NCI-H524 (cell line): ENCODE results near the gene GAGE12E.
"Not testable (repeated sequence)": the region's sequence is repeated elsewhere in the genome, so short reads cannot be mapped to it uniquely, and the experiment has no call there.

Experiments
- DNase-seq, 2 experiments: peaks; one replicate each; lab custom pipeline; 2025; lab: John Stamatoyannopoulos, UW

The GAGE12E gene, protein sequence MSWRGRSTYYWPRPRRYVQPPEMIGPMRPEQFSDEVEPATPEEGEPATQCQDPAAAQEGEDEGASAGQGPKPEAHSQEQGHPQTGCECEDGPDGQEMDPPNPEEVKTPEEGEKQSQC

DNA sequence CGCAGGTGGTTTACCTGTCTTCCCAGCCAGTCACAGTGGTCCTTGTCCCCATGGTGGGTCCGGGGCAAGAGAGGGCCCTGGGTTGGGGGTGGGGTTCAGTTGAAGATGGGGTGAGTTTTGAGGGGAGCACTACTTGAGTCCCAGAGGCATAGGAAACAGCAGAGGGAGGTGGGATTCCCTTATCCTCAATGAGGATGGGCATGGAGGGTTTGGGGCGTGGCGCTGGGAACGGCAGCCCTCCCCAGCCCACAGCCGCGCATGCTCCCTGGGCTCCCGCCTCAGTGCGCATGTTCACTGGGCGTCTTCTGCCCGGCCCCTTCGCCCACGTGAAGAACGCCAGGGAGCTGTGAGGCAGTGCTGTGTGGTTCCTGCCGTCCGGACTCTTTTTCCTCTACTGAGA, at the start of gene GAGE12E:
TSS of gene GAGE12E (plus strand) at position 301 of the 400 bp plus-strand sequence. CDS start 1,155 bp downstream, outside the sequence.
- DNase-seq: not testable (repeated sequence)

- DNase-seq: not testable (repeated sequence)
These were observed 19.2 kb upstream of the GAGE12E start, which contains the start of gene GAGE12C for GRCh38 chrX:49531877-49532276. TSS of gene GAGE12C (plus strand) at chrX:49532177. CDS start at chrX:49533332, 1,155 bp downstream.

GRCh38 chrX:49541433-49541832, 9.7 kb upstream of the GAGE12E start, which contains the start of gene GAGE12D:
TSS of gene GAGE12D (plus strand) at chrX:49541733. CDS start at chrX:49542888, 1,155 bp downstream.
- not testable (repeated sequence) for DNase-seq

DNA sequence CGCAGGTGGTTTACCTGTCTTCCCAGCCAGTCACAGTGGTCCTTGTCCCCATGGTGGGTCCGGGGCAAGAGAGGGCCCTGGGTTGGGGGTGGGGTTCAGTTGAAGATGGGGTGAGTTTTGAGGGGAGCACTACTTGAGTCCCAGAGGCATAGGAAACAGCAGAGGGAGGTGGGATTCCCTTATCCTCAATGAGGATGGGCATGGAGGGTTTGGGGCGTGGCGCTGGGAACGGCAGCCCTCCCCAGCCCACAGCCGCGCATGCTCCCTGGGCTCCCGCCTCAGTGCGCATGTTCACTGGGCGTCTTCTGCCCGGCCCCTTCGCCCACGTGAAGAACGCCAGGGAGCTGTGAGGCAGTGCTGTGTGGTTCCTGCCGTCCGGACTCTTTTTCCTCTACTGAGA, 9.5 kb downstream of the GAGE12E start, which contains the start of gene GAGE12F:
TSS of gene GAGE12F (plus strand) at position 301 of the 400 bp plus-strand sequence. CDS start 1,155 bp downstream, outside the sequence.
- DNase-seq: not testable (repeated sequence)

- not testable (repeated sequence) for DNase-seq
These were observed 17.6 kb downstream of the GAGE12E start for GRCh38 chrX:49568728-49569127.

DNA sequence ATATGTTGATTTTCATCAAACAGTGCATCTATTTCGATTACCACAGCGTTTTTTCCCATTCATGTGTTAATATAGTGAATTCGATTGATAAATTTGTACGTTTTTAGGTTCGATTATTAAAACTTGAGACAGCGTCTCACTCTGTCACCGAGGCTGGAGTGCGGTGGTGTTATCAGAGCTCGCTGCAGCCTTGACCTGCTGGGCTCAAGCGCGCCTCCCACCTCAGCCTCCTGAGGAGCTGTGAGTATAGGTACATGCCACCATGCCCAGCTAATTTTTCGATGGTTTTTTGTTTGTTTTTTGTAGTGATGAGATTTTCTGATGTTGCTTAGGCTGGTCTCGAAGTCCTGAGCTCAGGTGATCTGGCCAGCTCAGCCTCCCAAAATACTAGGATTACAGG, 18.1 kb downstream of the GAGE12E start:
- not testable (repeated sequence) for DNase-seq

GRCh38 chrX:49570100-49570499, 19.0 kb downstream of the GAGE12E start, which contains the start of gene GAGE12G:
TSS of gene GAGE12G (plus strand) at chrX:49570400. CDS start at chrX:49571555, 1,155 bp downstream.
- DNase-seq: not testable (repeated sequence)

DNA sequence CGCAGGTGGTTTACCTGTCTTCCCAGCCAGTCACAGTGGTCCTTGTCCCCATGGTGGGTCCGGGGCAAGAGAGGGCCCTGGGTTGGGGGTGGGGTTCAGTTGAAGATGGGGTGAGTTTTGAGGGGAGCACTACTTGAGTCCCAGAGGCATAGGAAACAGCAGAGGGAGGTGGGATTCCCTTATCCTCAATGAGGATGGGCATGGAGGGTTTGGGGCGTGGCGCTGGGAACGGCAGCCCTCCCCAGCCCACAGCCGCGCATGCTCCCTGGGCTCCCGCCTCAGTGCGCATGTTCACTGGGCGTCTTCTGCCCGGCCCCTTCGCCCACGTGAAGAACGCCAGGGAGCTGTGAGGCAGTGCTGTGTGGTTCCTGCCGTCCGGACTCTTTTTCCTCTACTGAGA, 28.6 kb downstream of the GAGE12E start, which contains the start of gene GAGE12H:
TSS of gene GAGE12H (plus strand) at position 301 of the 400 bp plus-strand sequence. CDS start 1,155 bp downstream, outside the sequence.
- not testable (repeated sequence) for DNase-seq

GRCh38 chrX:49589196-49589595, 38.1 kb downstream of the GAGE12E start, which contains the start of gene GAGE2A:
TSS of gene GAGE2A (plus strand) at chrX:49589496. CDS start at chrX:49590651, 1,155 bp downstream.
- DNase-seq: not testable (repeated sequence)

DNA sequence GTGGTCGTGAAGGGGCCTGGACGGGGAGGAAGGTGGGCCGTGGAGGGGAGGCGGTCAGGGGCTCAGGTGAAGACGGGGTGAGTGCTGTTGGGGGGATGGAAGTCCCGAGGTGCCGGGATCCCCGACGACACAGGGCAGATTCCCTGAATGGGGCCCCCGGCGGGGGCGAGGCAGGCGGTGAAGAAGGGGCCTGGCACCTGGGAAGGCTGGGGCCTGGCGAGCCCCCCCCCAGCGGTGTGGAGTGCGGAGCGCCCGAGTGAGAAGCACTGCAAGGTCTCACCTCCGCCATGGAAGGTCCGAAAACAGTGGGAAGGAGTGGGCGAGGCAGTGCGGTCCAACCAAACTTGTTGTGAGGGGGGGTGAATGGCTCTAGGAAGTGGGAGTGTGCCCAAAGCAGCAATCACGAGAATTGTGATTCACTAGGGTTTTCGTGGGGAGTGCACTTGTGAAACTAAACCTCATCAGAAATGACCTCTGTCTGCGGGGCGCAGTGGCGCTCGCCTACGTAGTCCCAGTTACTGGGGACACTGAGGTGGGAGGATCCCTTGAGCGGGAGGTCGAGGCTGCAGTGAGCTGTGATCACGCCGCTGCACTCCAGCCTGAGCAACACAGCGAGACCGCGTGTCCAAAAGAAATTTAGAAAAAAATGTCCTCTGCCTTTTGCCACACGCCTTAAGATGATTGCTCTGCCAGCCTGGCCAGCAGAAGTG, 38.8 kb downstream of the GAGE12E start:
- DNase-seq: not testable (repeated sequence)

GRCh38 chrX:49590488-49590887, 39.4 kb downstream of the GAGE12E start:
- not testable (repeated sequence) for DNase-seq

- not testable (repeated sequence) for DNase-seq
These were observed 47.6 kb downstream of the GAGE12E start, which contains the start of gene GAGE1 for GRCh38 chrX:49598720-49599119. TSS of gene GAGE1 (plus strand) at chrX:49599020. CDS start at chrX:49600175, 1,155 bp downstream.
